K562 (cell line): ENCODE measurements around the gene ULK1. TPM values are rescaled to one million over a fixed set of nuclear protein-coding genes. Genes with fewer than 3 reads are reported as not detected.

ENCODE experiments used
- CLOCK ChIP-seq: fragments of 250-450 bp; sonication (Bioruptor Pico); IDR thresholded peaks from 2 replicates; pipeline ENCODE4 v1.4.0; 2020; ENCODE audit warnings: mild to moderate bottlenecking, moderate library complexity, borderline replicate concordance
- POLR2G ChIP-seq: fragments of 200-400 bp; formaldehyde crosslinking; IDR thresholded peaks from 2 replicates; pipeline ENCODE4 v1.6.1; 2017; ENCODE audit warnings: low read depth, mild to moderate bottlenecking, antibody characterized with exemption, low read length, moderate library complexity
- RBFOX2 ChIP-seq: fragments of 200-400 bp; formaldehyde crosslinking; IDR thresholded peaks from 2 replicates; pipeline ENCODE4 v1.6.1; 2017; ENCODE audit warnings: low read depth, mild to moderate bottlenecking, low read length, moderate library complexity
- REST ChIP-seq, 2 experiments: fragments of 450-650 bp; formaldehyde crosslinking in 1 of 2; IDR thresholded peaks; 2 replicates each; pipeline versions ENCODE4 v1.4.0 to v1.6.1; 2014 to 2020; ENCODE audit warnings: mild to moderate bottlenecking in 2 of 2, borderline replicate concordance in 1 of 2, low read depth in 1 of 2
- polyA plus RNA-seq, 8 experiments: library from polyadenylated mRNA; depleted of rRNA in 4 of 8; stranded (reverse) in 5 of 8; unstranded in 3 of 8; fragments of >200 nt; fragmentation: Nextera tagmentation in 2 of 8; fragmentation: Illumina TruSeq in 1 of 8; extraction: Ambion mirVana in 2 of 8; extraction: Trizol in 1 of 8; gene quantifications; 2 replicates each; pipeline versions ENCODE4 v1.2.1 to v1.2.3, GENCODE V29; 2011 to 2014; ENCODE audit warnings: inconsistent platforms in 1 of 8, missing spikeins in 1 of 8
- total RNA-seq, 7 experiments: library from RNA; depleted of rRNA in 6 of 7; stranded (reverse); fragments of >200 nt in 6 of 7; fragmentation: Illumina TruSeq in 2 of 7; extraction: Trizol in 2 of 7; gene quantifications; 2 replicates each; pipeline versions ENCODE4 v1.2.1 to v1.2.3, GENCODE V29; 2011 to 2021; ENCODE audit warnings: low replicate concordance in 1 of 7
- TF ChIP-seq, protein P1 (sequence below): fragments of 450-650 bp; IDR thresholded peaks from 2 replicates; pipeline ENCODE4 v1.6.1; 2016; ENCODE audit warnings: borderline replicate concordance
- TF ChIP-seq, protein P2 (sequence below): fragments of 450-650 bp; IDR thresholded peaks from 2 replicates; pipeline ENCODE4 v1.6.1; 2018; ENCODE audit not compliant: partially characterized antibody

ULK1 gene
- total and polyA plus RNA-seq, 9 of the 15 experiments (the other 6 are each of a cell fraction or from before 2014, with no cell fraction given) = 0.15 to 29.4 (median 2.5) TPM

DNA sequence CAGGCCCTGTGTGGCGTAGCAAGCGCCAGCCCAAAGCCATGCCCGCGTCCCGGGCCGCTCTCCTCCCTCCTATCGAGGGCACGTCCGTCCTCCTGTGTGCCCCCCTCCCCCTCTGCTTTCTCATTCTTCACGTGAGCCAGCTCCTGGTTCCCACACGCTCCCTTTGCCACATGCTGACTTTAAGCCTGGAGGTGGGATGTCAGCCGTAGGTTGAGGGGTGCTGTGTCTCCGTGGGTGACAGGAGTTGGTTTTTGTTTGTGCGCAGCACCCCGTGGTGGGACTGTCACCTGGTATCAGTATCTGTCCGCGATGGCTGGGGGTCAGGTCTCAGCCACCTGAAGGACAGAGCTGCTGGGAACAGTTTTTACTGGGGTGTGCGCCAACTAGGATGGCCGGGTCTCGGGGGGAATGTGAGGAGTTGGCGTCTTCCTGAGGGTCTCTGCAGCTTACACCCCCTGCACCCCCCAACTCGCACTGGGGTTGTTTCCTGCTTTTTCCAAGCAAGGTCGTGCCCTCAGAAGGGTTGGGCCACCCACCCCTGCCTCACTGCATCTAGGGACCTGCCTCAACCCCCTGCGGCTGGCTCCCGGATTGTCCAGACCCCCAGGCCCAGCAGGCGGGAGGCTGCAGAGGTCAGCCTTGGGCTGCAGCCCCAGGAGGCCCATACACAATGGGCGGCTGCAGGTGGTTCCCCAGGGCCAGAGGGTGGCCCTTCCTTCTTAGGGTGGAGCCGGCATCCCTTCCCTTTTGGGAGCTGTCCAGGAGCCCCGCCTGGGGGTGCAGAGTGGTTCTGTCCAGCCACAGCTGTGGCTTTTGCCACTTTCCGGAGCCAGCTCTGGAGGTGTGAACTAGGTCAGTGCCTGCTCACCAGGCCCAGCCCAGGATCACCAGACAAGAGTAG is 7.3 kb downstream of the ULK1 start (continued):
- TF ChIP-seq, protein P1, sequence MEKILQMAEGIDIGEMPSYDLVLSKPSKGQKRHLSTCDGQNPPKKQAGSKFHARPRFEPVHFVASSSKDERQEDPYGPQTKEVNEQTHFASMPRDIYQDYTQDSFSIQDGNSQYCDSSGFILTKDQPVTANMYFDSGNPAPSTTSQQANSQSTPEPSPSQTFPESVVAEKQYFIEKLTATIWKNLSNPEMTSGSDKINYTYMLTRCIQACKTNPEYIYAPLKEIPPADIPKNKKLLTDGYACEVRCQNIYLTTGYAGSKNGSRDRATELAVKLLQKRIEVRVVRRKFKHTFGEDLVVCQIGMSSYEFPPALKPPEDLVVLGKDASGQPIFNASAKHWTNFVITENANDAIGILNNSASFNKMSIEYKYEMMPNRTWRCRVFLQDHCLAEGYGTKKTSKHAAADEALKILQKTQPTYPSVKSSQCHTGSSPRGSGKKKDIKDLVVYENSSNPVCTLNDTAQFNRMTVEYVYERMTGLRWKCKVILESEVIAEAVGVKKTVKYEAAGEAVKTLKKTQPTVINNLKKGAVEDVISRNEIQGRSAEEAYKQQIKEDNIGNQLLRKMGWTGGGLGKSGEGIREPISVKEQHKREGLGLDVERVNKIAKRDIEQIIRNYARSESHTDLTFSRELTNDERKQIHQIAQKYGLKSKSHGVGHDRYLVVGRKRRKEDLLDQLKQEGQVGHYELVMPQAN = no peak
- peak; percentile 18; the same call in 1 of the 2 replicates for TF ChIP-seq RBFOX2
- 0 out of 2 replicates have a peak, but pooled peaks have one; percentile 11 for TF ChIP-seq REST (IDR thresholded peaks at IDR 0.05; ENCODE audit: borderline replicate concordance)
- TF ChIP-seq REST (CRISPR knock-in tag; IDR thresholded peaks at IDR 0.05; ENCODE audit: low read depth) = no peak
- TF ChIP-seq, protein P2, sequence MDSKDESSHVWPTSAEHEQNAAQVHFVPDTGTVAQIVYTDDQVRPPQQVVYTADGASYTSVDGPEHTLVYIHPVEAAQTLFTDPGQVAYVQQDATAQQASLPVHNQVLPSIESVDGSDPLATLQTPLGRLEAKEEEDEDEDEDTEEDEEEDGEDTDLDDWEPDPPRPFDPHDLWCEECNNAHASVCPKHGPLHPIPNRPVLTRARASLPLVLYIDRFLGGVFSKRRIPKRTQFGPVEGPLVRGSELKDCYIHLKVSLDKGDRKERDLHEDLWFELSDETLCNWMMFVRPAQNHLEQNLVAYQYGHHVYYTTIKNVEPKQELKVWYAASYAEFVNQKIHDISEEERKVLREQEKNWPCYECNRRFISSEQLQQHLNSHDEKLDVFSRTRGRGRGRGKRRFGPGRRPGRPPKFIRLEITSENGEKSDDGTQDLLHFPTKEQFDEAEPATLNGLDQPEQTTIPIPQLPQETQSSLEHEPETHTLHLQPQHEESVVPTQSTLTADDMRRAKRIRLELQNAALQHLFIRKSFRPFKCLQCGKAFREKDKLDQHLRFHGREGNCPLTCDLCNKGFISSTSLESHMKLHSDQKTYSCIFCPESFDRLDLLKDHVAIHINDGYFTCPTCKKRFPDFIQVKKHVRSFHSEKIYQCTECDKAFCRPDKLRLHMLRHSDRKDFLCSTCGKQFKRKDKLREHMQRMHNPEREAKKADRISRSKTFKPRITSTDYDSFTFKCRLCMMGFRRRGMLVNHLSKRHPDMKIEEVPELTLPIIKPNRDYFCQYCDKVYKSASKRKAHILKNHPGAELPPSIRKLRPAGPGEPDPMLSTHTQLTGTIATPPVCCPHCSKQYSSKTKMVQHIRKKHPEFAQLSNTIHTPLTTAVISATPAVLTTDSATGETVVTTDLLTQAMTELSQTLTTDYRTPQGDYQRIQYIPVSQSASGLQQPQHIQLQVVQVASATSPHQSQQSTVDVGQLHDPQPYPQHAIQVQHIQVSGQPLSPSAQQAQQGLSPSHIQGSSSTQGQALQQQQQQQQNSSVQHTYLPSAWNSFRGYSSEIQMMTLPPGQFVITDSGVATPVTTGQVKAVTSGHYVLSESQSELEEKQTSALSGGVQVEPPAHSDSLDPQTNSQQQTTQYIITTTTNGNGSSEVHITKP = peak; percentile 19
- 0 out of 2 replicates have a peak, but pooled peaks have one; percentile 28 for TF ChIP-seq POLR2G
- no peak for TF ChIP-seq CLOCK (CRISPR knock-in tag)
